ENCODE measurements around the gene LAMTOR4. TPM values are rescaled to one million over a fixed set of nuclear protein-coding genes. Genes with fewer than 3 reads are reported as not detected.

Gene LAMTOR4
- total RNA-seq, 2 donors from 2014 or later = 125 to 205 TPM

- Histone ChIP-seq H3K36me3 (no peaks in the 10 kb centered on the region), H3K9me3 (no peaks in the 10 kb centered on the region), H3K27me3 (replicated peaks; ENCODE audit: insufficient read depth) (no peaks in the 10 kb centered on the region), H3K4me1 (ENCODE audit: control insufficient read depth in 1 of 2, low read depth in 2 of 2) (peaks cover 11 to 16% of the 10 kb centered on the region in 2 donors), H3K27ac (peak within 1 kb of the TSS; percentile 85 to 87), H3K4me3 (peak within 1 kb of the TSS; percentile 84)
- peak; percentile 27 for TF ChIP-seq CTCF (IDR thresholded peaks at IDR 0.05)
- DNase-seq (ENCODE audit: low spot score) (peak; percentile 84), ATAC-seq (ENCODE audit: insufficient number of reproducible peaks, low FRiP score, low read depth) (peak; percentile 93)
Measured at GRCh38 chr7:100119072-100119969, 29.4 kb upstream of the LAMTOR4 start, which contains the start of the genes CNPY4 and TAF6. CNPY4 (plus strand) TSS chr7:100119634; CDS start chr7:100119745, 111 bp downstream. TAF6 (minus strand) TSS chr7:100119358; CDS start chr7:100114209, 5,149 bp downstream.

GRCh38 chr7:100119970-100120732 is 28.6 kb upstream of the LAMTOR4 start:
- no peaks in the 10 kb centered on the region for H3K27me3 ChIP-seq (replicated peaks; ENCODE audit: insufficient read depth)
- DNase-seq (ENCODE audit: low spot score) (no peak), ATAC-seq (ENCODE audit: insufficient number of reproducible peaks, low FRiP score, low read depth) (peak; percentile 46)
- peak overlapping the region; percentile 84 for H3K4me3 ChIP-seq
- no peak for TF ChIP-seq CTCF (IDR thresholded peaks at IDR 0.05)
- no peaks in the 10 kb centered on the region for H3K9me3 ChIP-seq
- H3K4me1 ChIP-seq (ENCODE audit: control insufficient read depth in 1 of 2, low read depth in 2 of 2) = peaks cover 11 to 19% of the 10 kb centered on the region in 2 donors
- peak overlapping the region; percentile 85 to 87 for H3K27ac ChIP-seq
- no peaks in the 10 kb centered on the region for H3K36me3 ChIP-seq

GRCh38 chr7:100120733-100121036 is 28.0 kb upstream of the LAMTOR4 start:
- Histone ChIP-seq H3K36me3 (no peaks in the 10 kb centered on the region), H3K4me3 (peak overlapping the region; percentile 84), H3K4me1 (ENCODE audit: control insufficient read depth in 1 of 2, low read depth in 2 of 2) (peaks cover 11 to 24% of the 10 kb centered on the region in 2 donors), H3K27me3 (replicated peaks; ENCODE audit: insufficient read depth) (no peaks in the 10 kb centered on the region), H3K27ac (peak overlapping the region; percentile 85 to 87), H3K9me3 (no peaks in the 10 kb centered on the region)
- TF ChIP-seq CTCF (IDR thresholded peaks at IDR 0.05) = no peak
- DNase-seq (ENCODE audit: low spot score) (no peak), ATAC-seq (ENCODE audit: insufficient number of reproducible peaks, low FRiP score, low read depth) (no peak)

GRCh38 chr7:100122067-100122466 is 26.7 kb upstream of the LAMTOR4 start:
- H3K27me3 ChIP-seq (replicated peaks; ENCODE audit: insufficient read depth) = no peaks in the 10 kb centered on the region
- no peak overlapping the region for H3K27ac ChIP-seq

More at GRCh38 chr7:100122067-100122466, 26.7 kb upstream of the LAMTOR4 start:
- no peak overlapping the region for H3K4me3 ChIP-seq
- no peak for DNase-seq (ENCODE audit: low spot score)
- no peak for ATAC-seq (ENCODE audit: insufficient number of reproducible peaks, low FRiP score, low read depth)
- TF ChIP-seq CTCF (IDR thresholded peaks at IDR 0.05) = no peak
- H3K36me3 ChIP-seq = no peaks in the 10 kb centered on the region
- H3K4me1 ChIP-seq (ENCODE audit: control insufficient read depth in 1 of 2, low read depth in 2 of 2) = peaks cover 15 to 34% of the 10 kb centered on the region in 2 donors
- H3K9me3 ChIP-seq = no peaks in the 10 kb centered on the region

All from thoracic aorta (tissue), 2 donors.